NCI-H128 (cell line): Measurements from ENCODE around the gene COL6A2.
"Not testable (repeated sequence)": the region's sequence is repeated elsewhere in the genome, so short reads cannot be mapped to it uniquely, and the experiment has no call there.

Experiments used
- DNase-seq: peaks from one replicate; lab custom pipeline; 2025; ENCODE audit not compliant: unreplicated experiment; lab: John Stamatoyannopoulos, UW

Gene COL6A2

GRCh38 chr21:46097336-46098293 is at the start of gene COL6A2:
Gene COL6A2 (plus strand): TSS chr21:46098112.
- no peak for DNase-seq

GRCh38 chr21:46048926-46049889 is 48.7 kb upstream of the COL6A2 start:
- no peak for DNase-seq

GRCh38 chr21:46049890-46050667 is 47.8 kb upstream of the COL6A2 start:
- no peak for DNase-seq

GRCh38 chr21:46050668-46051378 is 47.1 kb upstream of the COL6A2 start:
- no peak for DNase-seq

GRCh38 chr21:46051379-46051770 is 46.5 kb upstream of the COL6A2 start:
- no peak for DNase-seq

GRCh38 chr21:46051821-46052675 is 45.9 kb upstream of the COL6A2 start:
- DNase-seq, result no peak

GRCh38 chr21:46052703-46053651 is 44.9 kb upstream of the COL6A2 start:
- no peak for DNase-seq

- DNase-seq, result no peak
Observed at GRCh38 chr21:46054031-46054430, 43.9 kb upstream of the COL6A2 start.

GRCh38 chr21:46054451-46054881 is 43.4 kb upstream of the COL6A2 start:
- DNase-seq, result no peak

GRCh38 chr21:46055863-46056281 is 42.0 kb upstream of the COL6A2 start:
- DNase-seq, result no peak

- no peak for DNase-seq
Observed at GRCh38 chr21:46056450-46056903, 41.4 kb upstream of the COL6A2 start.

GRCh38 chr21:46057111-46057709 is 40.7 kb upstream of the COL6A2 start:
- DNase-seq, result no peak

GRCh38 chr21:46057710-46058241 is 40.1 kb upstream of the COL6A2 start:
- no peak for DNase-seq

GRCh38 chr21:46058431-46059145 is 39.3 kb upstream of the COL6A2 start:
- no peak for DNase-seq

- DNase-seq, result no peak
Observed at GRCh38 chr21:46059195-46059594, 38.7 kb upstream of the COL6A2 start.

- not testable (repeated sequence) for DNase-seq
Observed at GRCh38 chr21:46059711-46060455, 38.0 kb upstream of the COL6A2 start.
